ENCODE results near the gene ODC1.

The ODC1 gene

DNA sequence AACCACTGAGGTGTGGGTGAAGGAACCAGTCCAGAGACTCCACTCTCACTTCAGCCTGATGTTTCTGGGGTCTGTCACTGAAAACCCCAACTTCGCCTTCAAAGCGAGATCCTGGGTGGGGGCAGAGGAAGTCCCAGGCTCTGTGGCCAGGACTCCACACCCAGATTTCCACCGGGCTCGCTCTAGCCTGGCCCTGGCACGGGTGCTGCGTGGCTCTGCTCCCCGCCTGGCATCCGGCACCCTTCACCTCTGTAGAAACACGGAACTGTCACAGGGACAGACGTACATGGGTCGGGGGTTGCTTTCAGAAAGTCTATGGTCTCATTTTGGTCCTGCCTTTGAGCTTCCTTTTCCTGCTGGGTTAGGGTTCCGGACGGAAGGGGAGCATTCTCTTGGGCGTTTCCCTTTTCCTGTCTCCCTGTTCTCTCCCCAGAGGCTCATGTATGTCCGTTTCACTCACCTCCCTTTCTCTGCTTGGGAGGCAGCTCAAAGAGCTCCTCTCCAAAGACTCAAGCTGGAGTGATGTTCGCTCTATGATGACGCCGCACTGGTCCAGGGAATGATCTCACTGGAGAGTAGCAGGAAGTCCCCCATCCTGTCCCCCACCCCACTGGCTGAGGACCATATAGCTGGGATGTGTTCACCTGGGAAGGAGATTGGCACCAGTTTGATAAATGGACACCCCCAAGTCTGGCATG lies 41.5 kb downstream of the ODC1 start:
- TF ChIP-seq, protein P1, sequence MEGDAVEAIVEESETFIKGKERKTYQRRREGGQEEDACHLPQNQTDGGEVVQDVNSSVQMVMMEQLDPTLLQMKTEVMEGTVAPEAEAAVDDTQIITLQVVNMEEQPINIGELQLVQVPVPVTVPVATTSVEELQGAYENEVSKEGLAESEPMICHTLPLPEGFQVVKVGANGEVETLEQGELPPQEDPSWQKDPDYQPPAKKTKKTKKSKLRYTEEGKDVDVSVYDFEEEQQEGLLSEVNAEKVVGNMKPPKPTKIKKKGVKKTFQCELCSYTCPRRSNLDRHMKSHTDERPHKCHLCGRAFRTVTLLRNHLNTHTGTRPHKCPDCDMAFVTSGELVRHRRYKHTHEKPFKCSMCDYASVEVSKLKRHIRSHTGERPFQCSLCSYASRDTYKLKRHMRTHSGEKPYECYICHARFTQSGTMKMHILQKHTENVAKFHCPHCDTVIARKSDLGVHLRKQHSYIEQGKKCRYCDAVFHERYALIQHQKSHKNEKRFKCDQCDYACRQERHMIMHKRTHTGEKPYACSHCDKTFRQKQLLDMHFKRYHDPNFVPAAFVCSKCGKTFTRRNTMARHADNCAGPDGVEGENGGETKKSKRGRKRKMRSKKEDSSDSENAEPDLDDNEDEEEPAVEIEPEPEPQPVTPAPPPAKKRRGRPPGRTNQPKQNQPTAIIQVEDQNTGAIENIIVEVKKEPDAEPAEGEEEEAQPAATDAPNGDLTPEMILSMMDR (IDR thresholded peaks at IDR 0.05): no peak

DNA sequence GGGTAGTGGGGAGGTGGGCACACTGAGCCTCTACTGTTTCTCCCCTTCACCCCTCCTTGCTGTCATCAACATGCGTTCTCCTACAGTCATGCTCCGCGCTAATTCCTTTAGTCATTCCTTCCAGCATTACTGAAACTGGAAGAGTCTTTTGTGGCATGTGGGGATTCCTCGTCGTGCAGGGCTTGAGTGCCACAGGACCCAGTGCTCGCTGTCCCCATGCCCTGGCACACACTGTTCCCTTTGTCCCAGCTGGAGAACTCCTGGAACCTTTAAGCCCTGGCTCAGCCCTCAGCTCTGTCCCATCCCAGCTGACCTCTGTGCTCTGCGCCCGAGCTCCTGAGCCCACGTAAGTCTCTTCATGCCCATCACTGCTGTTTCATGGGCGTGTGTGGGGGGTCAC lies 42.1 kb downstream of the ODC1 start:
- TF ChIP-seq, protein P1 (IDR thresholded peaks at IDR 0.05): no peak

DNA sequence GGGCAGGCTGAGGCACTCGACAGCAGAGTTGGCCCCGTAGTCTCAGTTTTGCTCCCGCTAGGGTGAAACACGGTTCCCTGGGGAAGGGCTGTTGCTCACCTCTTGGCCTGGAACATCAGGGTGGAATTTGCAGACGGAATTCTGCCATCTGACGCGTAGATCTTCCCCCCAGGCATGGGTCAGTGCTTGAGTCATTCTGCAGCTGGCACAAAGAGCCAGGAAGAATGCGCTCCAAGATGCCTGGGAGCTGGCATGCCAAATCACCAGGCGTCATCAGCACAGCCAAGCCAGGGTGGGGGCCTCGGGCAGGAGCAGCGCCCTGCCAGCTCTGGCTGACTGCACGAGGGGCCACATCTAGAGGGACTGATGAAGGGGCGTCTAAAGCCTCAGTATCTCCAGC lies 42.7 kb downstream of the ODC1 start:
- TF ChIP-seq, protein P1 (IDR thresholded peaks at IDR 0.05): no peak

DNA sequence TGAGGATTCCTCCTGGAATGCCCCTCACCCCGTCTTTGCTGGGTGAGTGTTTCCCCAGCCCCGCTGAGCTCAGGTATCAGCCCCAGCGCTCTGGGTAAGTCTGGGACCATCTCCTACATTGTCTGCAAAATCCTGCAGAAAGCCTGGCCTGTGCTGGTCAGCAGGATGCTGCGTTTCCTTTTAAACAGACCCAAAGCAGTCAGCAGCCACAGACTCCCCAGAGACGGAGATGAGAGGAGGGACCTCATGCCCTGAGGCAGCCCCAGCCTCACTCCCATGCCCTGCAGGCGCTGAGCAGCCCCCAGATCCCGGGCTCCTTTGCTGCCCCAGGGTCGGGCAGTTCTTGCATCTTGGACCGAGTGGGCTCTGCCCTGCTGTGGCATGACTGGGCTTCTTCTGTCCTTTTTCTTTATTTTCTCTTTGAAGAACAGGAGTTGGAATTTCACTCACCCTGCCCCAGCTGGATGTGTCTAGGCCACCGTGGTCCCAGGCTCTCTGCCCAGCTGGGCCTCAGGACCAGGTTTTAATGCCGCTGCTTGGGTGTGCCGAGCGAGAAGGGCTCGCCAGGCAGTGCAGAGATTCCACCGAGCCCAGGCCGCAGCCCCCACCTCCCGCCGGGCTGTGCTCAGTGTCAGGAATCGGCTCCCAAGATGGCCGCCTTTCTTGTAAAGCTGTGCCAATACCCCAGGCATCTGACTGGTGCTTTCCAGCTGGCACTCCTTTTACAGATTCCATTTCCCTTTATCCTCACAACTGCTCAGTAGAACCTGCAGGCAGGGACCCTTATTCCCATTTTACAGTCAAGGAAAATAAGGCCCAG lies 43.6 kb downstream of the ODC1 start:
- TF ChIP-seq, protein P1 (IDR thresholded peaks at IDR 0.05): no peak

DNA sequence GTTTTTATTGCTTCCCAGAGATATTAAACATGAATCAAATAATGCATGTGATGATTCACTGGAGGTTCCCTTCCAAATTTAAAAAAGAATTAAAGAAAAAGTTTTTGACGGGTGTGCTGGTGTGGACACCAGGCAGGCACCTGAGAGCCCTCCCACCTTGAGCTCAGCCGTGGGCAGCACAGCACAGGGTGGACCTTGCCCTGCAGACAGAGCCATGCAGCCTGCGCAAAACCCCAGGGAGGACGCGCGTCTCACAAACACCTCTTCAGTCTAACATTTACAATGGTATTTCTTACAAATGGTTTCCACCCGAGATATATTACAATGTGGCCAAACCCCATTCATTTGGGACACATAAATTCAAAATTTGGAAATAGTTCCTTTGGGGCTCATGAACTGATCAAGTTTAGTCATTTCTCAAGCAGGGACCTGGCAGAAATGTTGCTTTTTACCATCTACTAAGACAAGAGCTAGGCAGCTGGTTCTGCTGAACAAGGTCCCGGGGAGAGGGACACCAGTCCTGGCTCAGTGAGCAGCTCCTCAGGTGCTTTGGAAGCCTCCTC lies 45.4 kb downstream of the ODC1 start:
- TF ChIP-seq, protein P1 (IDR thresholded peaks at IDR 0.05): no peak

DNA sequence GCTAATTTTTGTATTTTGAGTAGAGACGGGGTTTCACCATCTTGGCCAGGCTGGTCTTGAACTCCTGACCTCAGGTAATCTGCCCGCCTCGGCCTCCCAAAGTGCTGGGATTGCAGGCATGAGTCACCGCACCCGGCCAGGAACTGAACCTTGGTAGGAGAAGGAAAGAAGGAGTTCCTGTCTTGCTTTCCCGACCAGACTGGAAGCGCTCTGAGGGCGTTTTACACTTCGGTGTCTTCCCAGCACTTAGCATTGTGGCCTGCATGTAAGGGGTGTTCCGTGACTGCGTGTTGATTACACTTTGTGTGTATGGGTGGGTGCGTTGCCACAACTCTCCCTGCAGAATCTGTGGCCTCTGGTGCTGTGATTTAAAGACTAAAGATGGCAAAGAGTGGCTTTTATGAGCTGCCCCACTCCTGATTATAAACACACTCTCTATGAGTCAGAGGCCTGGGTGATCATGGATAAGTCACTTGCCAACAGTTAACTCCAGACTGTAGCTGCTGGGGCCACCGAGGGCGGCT lies 46.0 kb downstream of the ODC1 start:
- TF ChIP-seq, protein P1 (IDR thresholded peaks at IDR 0.05): no peak

DNA sequence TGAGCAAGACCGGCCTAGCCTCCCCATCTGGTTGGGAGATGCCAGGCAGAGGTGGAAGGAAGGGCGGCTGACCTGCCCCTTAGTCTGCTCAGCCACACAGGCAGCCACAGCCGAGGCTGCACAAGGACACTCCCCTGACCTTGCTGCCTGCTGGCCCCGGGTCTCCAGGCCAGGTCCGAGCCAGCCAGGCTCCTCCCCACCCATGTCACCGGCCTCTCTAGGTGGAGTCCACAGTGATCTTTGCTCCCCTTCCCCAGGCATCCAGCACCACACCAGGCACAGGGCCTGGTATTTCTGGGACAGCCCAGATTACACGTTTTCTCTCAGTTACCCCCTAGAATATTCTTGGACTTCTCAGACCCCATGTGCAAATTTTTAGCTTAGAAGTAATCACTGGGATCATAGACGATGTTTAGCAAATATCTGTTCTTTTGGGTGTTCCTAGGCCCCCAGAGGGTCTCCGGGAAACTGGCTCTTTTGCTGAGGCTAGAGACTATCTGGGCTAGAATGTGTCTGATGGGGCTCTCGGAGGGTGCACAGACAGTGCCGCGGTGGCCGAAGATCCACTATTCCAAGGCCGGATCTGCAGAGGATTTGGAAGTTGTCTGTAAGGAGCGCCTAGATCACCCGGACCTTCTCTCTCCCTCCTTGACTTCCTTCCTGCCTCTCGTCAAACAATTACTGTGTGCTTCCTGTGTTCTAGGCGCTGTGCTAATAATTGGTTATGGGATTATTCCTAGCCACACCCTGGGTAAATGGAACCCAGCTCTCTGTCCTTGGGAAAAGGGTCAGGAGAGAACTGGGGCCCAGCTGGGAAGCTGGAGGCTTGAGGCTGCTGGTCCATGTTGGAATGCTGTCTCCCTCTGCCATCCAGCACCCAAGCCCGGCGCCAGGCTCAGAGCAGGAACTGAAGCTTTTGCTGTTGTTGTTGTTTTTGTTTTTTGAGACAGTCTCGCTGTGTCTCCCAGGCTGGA lies 46.9 kb downstream of the ODC1 start:
- TF ChIP-seq, protein P1 (IDR thresholded peaks at IDR 0.05): no peak

Measured in LNCAP (cell line).